D721Med (cell line): ENCODE results near the gene SPEN.

Source experiments
- DNase-seq: peaks from one replicate; pipeline ENCODE4 v3.0.0; 2011; ENCODE audit warnings: low spot score; ENCODE audit not compliant: insufficient read length
- FAIRE-seq: peaks from 2 replicates; lab custom pipeline; 2011; peaks lifted over from hg19 to GRCh38; lab: Jason Lieb, UNC
- TF ChIP-seq, protein P1 (sequence below): IDR thresholded peaks from 2 replicates; pipeline ENCODE4 v1.5.1; 2012; ENCODE audit warnings: mild to moderate bottlenecking, control low read depth; ENCODE audit not compliant: insufficient read depth; ENCODE audit errors: missing control alignments

SPEN gene

DNA sequence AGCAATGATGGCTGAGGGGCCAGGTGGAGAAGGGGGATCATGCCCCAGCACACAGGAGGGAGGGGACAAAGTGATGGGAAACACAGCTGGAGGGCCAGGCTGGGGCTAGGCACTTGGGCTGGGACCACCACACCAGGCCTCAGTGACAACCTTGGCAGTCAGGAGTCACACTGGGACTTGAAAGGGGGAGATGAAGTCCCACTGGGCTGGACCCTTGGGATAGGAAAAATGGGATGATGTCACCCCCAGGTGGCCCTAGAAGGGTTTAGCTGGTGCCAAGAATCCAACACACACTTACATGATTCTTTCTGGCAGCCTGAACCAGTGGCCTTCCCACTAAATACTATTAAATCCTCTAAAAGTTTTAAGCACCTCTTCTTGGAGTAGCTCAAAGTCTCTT is 111.3 kb downstream of the SPEN start:
- no peak for DNase-seq
- FAIRE-seq, result no peak
- TF ChIP-seq, protein P1, sequence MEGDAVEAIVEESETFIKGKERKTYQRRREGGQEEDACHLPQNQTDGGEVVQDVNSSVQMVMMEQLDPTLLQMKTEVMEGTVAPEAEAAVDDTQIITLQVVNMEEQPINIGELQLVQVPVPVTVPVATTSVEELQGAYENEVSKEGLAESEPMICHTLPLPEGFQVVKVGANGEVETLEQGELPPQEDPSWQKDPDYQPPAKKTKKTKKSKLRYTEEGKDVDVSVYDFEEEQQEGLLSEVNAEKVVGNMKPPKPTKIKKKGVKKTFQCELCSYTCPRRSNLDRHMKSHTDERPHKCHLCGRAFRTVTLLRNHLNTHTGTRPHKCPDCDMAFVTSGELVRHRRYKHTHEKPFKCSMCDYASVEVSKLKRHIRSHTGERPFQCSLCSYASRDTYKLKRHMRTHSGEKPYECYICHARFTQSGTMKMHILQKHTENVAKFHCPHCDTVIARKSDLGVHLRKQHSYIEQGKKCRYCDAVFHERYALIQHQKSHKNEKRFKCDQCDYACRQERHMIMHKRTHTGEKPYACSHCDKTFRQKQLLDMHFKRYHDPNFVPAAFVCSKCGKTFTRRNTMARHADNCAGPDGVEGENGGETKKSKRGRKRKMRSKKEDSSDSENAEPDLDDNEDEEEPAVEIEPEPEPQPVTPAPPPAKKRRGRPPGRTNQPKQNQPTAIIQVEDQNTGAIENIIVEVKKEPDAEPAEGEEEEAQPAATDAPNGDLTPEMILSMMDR, result peak; percentile 9

DNA sequence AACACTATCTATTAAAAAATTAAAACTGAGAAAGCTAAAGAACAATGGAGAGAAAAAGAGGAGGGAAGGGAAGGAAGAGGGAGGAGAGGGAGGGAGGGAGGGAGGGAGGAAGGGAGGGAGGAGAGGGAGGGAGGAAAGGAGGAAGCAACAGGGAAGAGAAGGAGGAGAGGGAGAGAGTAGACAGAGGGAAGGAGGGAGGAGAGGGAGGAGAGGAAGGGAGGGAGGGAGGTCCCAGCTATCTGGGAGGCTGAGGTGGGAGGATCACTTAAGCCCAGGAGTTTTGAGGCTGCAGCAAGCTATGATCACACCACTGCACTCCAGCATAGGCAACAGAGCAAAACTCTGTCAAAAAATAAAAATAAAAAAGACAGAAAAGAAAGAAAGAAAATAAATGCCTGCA is 111.9 kb downstream of the SPEN start:
- no peak for DNase-seq
- no peak for FAIRE-seq
- TF ChIP-seq, protein P1, result no peak

DNA sequence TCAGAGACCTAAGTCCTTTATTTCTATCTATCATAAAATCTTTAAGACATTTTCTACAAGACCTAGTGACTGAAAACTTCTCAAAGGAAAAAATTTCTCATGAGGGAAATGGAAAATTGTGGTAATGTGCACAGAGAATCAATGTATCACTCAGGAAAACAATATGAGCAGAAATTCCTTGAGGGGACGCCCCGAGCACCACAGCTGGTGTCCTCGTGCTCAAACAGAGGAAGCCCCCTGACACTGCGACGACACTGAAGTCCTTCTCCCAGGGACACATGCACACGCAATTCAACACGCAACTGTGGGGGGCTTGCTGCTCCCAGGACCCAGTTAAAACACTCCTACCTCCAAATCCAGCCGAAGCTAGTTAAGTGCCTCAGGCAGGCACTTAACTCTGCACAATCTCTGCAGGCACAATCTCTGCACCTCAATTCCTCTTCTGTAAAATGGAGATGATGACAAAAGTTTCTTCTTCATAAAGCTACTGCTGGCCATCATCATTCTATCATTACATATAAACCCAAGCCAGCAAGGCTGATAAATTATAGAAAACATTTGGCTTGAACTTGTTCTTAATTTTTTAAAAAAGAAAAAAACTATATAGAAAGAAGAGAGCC is 112.4 kb downstream of the SPEN start:
- FAIRE-seq, result no peak
- TF ChIP-seq, protein P1, result no peak
- DNase-seq, result no peak

DNA sequence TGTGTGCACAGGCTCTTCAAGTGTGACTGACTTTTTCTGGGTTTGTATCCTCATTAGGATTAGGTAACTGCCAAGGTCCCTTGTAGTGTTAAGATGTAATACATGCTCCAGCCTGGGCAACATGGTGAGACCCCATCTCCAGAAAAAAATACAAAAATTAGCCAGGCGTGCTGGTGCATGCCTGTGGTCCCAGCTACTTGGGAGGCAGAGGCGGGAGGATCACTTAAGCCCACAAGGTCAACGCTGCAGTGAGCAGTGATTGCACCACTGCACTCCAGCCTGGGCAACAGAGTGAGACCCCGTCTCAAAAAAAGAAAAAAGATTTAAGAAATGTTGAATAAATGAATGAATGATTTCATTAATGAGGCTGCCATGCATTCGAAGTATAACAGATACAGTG is 113.3 kb downstream of the SPEN start:
- FAIRE-seq (no peak), DNase-seq (no peak)
- TF ChIP-seq, protein P1, result no peak

DNA sequence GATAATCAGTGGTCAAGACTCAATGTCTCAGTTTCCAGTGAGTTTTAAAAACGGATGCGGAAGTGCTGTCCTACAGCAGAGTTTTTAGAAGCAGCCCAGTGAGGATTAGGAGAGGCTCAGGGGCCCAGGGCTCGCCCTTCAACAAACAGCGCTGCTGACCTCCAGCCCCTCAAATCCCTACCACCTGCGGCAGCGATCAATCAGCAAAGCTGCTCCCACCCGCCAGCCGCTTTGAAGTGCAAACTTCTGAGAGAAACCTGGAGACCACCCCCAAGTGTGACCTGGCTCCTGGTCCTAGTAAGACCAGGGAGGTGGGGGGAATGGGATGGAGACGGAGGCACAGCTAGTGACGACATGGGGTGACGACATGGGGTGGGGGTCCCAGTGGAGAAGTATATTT is 114.0 kb downstream of the SPEN start:
- FAIRE-seq (no peak), DNase-seq (no peak)
- TF ChIP-seq, protein P1, result no peak

DNA sequence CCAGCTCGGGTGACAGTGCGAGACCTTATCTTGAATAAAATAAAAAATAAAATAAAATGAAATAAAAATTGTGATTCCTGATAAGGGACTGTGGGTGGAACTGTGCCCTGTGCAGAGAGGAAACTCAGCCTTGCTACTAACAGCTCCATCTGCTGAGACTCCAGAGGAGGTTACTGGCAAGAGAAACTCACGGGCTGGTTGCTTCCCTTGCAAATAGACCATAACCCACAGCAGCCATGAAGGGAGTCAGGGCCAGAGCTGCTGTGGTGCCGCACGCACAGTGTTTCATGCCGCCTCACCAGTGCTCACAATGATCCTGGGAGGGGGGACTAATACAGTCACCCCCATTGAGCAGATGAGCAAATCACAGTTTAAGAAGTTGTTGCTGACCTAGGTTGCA is 114.7 kb downstream of the SPEN start:
- TF ChIP-seq, protein P1, result no peak
- FAIRE-seq, result no peak
- DNase-seq, result no peak

DNA sequence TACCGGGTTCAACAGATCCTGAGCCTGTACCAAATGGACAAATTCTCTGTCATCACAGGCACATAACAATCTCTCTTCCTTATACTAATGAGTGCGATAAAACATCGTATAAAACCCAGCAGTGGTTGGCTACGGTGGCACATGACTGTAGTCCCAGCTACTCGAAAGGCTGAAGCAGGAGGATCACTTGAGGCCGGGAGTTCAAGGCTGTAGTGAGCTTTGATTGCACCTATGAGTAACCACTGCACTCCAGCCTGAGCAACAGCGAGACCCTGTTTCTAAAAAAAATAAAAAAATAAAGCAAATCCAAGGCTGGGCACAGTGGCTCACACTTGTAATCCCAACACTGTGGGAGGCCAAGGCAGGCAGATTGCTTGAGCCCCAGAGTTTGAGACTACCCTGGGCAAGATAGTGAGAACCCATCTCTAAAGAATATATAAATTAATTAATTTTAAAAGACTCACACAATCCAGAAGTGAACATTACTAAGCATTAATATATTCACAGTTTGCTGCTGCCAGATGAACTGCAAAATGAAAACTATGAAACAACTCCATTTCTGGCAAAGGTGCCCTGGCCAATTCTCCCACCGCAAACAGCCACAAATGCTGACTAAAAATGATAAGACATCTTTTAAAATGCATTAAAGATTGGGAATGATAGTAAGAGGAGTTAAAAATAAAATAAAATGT is 115.3 kb downstream of the SPEN start:
- DNase-seq (no peak), FAIRE-seq (no peak)
- TF ChIP-seq, protein P1, result no peak
